ENCODE data around the gene MOCS1. TPM values are rescaled to one million over a fixed set of nuclear protein-coding genes. Genes with fewer than 3 reads are reported as not detected.

The MOCS1 gene
- total RNA-seq, 1 donor = 8.4 TPM

- no peak overlapping the region for H3K4me3 ChIP-seq (ENCODE audit: low read depth, low read length)
- TF ChIP-seq CTCF (IDR thresholded peaks at IDR 0.05; ENCODE audit: insufficient read depth, low read length) = peak; percentile 78
- peak; percentile 75 for DNase-seq (ENCODE audit: low read depth)
Observed at GRCh38 chr6:39865011-39865888, 69.0 kb downstream of the MOCS1 start.

DNA sequence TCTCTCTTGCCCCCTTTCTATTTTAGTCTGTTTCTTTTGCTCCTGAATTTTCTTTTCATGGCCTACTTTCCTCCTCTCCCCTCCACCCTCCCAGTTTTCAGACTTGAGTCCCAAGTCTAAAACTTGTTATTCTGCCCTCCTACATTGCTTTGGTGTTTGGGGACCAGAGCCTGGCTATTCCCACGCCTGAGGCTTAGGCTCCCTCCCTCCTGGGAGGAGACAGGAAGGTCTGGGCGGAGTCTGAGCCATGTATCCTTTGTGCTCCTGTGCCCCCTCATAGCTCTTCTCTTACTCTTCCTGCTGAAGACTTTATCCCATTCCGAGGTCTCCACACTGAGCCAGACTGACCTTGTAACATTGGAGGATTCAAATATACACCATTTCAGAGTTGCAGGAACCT, 72.6 kb downstream of the MOCS1 start:
- no peak for TF ChIP-seq CTCF (IDR thresholded peaks at IDR 0.05; ENCODE audit: insufficient read depth, low read length)

DNA sequence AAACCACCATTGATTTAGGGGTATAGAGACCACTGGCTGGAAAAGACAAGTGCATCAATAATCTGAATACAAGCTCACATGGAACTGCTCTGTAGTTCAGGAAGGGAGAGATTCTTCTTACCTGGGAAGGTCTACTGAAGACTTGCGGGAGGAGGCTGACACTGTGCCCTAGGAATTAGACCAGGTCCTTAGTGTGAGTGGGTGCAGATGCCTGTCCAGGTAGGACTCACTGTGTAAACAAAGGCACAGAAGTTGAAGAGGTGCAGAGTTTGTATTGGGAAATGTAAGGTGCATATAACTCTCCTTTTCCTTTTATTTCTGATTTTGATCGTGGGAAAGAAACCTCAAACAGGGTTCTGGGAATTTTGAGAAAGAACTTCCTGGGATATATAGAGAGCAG, 75.2 kb downstream of the MOCS1 start:
- TF ChIP-seq CTCF (IDR thresholded peaks at IDR 0.05; ENCODE audit: insufficient read depth, low read length) = no peak
- no peak overlapping the region for H3K4me3 ChIP-seq (ENCODE audit: low read depth, low read length)
- no peak for DNase-seq (ENCODE audit: low read depth)

More for the DNA sequence above, 72.6 kb downstream of the MOCS1 start:
- DNase-seq (ENCODE audit: low read depth) = no peak
- H3K4me3 ChIP-seq (ENCODE audit: low read depth, low read length) = no peak overlapping the region

DNA sequence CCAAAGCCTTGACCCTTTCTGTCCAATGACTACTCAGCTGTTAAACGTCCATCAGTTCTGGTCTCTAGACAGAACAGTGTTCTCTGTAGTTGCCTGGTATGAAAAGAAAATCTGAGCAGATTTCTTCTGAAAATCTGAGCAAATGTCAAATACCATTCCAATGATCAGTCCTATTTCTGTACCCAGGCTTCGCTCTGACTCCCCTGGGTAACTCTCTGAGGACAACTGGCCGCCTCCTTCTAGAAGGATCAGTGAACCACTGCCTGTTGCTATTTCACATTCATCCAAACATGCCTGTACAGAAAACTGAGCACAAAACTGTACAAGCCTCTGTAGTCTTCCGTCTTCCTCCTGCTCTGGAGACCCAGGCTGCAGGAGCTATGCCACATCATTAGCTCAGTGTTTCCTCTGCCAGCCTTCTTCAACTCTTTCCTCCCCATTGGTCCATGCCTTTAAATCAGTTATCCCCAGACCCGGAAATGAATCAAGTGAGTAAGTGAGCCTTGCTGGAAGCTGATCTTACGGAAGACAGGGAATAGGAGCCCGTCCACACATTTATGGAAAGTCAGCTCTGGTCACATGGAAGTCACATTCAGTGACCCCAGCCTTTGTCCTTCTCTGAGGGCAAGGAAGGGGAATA, 78.8 kb downstream of the MOCS1 start:
- H3K4me3 ChIP-seq (ENCODE audit: low read depth, low read length) = no peak overlapping the region
- no peak for DNase-seq (ENCODE audit: low read depth)
- no peak for TF ChIP-seq CTCF (IDR thresholded peaks at IDR 0.05; ENCODE audit: insufficient read depth, low read length)

Other genes with a start within 250 kb of the MOCS1 start
- gene KIF6, start 209.1 kb downstream of the MOCS1 start, total RNA-seq (ENCODE audit: low replicate concordance) = 0.08 and 0.27 TPM in 2 replicates
- gene DAAM2, start 142.1 kb downstream of the MOCS1 start, total RNA-seq (ENCODE audit: low replicate concordance) = 3.4 and 11.5 TPM in 2 replicates

All from fibroblast of the aortic adventitia (primary cell).